ENCODE data around the gene TJAP1.

GRCh38 chr6:43510827-43511163, 33.4 kb downstream of the TJAP1 start:
- TF ChIP-seq CTCF (optimal IDR thresholded peaks at IDR 0.05 in 1 of 3, IDR thresholded peaks at IDR 0.05 in 1 of 3, conservative IDR thresholded peaks at IDR 0.05 in 1 of 3; ENCODE audit: extremely low read depth in 1 of 3, insufficient read depth in 2 of 3, low read length in 3 of 3) = no peak
- no peak for TF ChIP-seq EZH2 (IDR thresholded peaks at IDR 0.05; ENCODE audit: low read length)

Data from keratinocyte (primary cell).